Choroid plexus epithelial cell (primary cell): ENCODE results near the gene RSF1.

Experiments used
- DNase-seq: peaks from one replicate; pipeline ENCODE4 v3.0.0-alpha.2; 2010; ENCODE audit warnings: low read depth
- H3K4me3 ChIP-seq: 2 replicates; pipeline ENCODE4 v1.5.1; 2011; ENCODE audit warnings: low read depth, mild to moderate bottlenecking, control low read depth, low read length, moderate library complexity
- TF ChIP-seq, protein P1 (sequence below): conservative IDR thresholded peaks from 2 replicates; pipeline ENCODE4 v1.5.1; 2011; ENCODE audit warnings: low read depth, mild to moderate bottlenecking, control low read depth, inconsistent platforms, low read length, moderate library complexity

The RSF1 gene

DNA sequence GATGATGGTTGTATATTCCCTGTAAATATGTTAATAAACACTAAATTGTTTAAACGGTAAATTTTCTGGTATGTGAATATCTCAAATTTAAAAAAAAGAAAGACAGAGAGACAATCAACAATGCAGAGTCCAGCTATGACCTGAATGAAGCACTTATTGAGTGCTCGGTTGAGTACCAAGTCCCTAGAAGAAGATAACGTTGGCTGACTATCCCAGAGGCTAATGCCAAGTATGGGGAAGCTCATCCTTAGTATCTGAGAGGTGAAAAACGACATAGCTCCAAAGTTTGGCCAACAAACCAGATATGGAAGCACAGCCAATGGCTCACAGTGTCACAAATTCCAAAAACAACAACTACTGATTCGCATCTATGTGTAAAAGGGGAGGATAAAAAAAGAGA lies 71.3 kb downstream of the RSF1 start:
- DNase-seq, result no peak
- no peak overlapping the region for H3K4me3 ChIP-seq
- TF ChIP-seq, protein P1, sequence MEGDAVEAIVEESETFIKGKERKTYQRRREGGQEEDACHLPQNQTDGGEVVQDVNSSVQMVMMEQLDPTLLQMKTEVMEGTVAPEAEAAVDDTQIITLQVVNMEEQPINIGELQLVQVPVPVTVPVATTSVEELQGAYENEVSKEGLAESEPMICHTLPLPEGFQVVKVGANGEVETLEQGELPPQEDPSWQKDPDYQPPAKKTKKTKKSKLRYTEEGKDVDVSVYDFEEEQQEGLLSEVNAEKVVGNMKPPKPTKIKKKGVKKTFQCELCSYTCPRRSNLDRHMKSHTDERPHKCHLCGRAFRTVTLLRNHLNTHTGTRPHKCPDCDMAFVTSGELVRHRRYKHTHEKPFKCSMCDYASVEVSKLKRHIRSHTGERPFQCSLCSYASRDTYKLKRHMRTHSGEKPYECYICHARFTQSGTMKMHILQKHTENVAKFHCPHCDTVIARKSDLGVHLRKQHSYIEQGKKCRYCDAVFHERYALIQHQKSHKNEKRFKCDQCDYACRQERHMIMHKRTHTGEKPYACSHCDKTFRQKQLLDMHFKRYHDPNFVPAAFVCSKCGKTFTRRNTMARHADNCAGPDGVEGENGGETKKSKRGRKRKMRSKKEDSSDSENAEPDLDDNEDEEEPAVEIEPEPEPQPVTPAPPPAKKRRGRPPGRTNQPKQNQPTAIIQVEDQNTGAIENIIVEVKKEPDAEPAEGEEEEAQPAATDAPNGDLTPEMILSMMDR, result no peak

DNA sequence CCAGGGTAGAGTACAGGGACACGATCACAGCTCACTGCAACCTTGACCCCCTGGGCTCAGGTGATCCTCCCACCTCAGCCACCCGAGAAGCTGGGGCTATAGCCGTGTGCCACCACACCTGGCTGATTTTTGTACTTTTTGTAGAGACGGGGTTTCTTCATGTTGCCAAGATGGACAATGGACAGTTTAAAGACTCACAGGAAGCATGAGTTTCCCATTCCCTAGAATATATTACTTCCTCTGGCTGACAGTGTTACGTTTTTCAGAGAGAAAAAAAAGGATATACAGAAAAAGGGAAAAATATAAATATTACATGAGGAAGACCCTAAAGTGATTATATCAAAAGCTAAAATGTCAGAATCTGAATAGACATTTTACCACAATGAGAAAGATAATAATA lies 72.3 kb downstream of the RSF1 start:
- DNase-seq, result no peak
- H3K4me3 ChIP-seq, result no peak overlapping the region
- TF ChIP-seq, protein P1, result no peak

DNA sequence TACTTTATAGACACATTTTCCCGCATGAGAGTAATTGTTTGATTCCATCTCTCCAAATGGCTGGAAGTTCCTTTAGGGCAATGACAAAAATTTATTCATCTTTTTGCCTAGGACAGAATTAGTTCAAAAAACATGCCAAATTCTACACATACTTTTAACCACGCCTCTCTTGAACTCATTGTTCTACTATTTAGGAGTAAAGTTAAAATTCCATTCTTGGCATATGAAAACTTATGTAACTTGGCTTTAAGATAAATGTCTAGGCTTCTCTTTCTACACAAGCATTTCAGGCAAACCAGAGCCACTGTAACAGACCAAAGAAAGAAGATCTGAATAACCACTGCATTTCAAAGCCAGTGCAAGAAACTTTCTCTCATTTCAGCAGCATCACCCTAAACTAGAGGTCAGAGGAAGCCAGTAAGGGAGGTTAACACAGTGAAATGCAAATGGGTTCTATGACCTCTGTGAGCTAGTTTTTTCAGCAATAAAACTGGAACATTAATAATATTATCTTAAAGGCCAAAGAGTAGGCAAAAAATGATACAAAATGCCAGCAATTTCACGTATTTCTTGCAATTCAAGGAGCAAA lies 73.0 kb downstream of the RSF1 start:
- DNase-seq, result peak; percentile 45
- TF ChIP-seq, protein P1, result no peak
- no peak overlapping the region for H3K4me3 ChIP-seq

DNA sequence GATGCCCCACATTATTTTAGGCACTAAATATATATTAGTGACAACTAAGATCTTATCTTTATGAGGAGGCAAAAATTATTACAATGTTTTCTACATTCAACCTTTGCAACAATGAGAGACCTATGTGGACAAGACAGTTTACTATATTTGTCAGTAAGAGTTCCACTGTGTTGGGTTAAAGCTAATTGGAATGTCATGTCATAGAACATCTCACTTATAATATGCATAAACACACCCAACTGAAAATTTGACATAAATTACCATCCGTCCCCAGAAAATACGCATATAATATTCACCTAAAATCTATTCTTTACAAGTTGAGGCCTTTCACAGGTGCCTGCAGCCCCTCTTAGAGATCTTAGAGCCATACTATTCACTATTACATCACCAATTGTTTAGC lies 84.0 kb downstream of the RSF1 start:
- TF ChIP-seq, protein P1, result no peak
- no peak for DNase-seq

DNA sequence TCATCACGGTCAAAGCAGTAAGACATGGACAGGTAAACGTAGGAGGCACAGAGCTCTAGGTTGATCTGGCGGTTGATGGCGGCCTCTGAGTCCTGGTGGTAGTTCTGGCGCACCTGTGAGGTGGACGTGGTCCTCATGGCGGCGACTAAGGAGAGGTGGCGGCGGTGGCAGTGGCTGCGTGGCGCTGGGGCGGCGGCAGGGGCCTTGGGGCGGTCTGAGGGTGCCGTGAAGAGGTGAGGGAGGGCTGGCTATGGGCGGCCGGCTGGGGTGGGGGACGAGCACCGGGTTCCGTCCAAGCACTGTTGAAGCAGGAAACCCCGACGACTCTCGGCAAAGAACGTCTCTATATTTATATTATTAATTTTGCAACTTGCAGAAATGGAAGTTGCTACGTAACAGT lies 85.6 kb downstream of the RSF1 start:
- TF ChIP-seq, protein P1, result no peak
- H3K4me3 ChIP-seq, result no peak overlapping the region
- DNase-seq, result no peak

More for the DNA sequence above, 84.0 kb downstream of the RSF1 start:
- H3K4me3 ChIP-seq, result no peak overlapping the region

DNA sequence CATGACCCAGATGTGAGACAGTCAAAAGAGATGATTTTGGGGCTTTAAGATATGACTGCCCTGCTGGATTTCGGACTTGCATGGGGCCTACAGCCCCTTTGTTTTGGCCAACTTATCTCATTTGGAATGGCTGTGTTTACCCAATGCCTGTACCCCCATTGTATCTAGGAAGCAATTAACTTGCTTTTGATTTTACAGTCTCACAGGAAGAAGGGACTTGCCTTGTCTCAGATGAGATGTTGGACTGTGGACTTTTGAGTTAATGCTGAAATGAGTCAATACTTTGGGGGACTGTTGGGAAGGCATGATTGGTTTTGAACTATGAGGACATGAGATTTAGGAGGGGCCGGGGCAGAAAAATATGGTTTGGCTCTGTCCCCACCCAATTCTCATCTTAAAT lies 88.4 kb downstream of the RSF1 start:
- TF ChIP-seq, protein P1, result no peak
- no peak for DNase-seq
- no peak overlapping the region for H3K4me3 ChIP-seq

DNA sequence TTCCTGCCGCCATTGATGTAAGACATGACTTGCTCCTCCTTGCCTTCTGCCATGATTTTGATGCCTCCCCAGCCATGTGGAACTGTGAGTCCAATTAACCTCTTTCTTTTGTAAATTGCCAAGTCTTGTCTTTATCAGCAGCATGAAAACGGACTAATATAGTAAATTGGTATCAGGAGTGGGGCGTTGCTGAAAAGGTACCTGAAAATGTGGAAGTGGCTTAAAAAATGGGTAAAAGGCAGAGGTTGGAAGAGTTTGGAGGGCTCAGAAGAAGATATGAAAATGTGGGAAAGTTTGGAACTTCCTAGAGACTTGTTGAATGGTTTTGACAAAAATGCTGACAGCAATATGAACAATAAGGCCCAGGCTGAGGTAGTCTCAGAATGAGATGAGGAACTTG lies 89.7 kb downstream of the RSF1 start:
- H3K4me3 ChIP-seq, result no peak overlapping the region
- no peak for DNase-seq
- TF ChIP-seq, protein P1, result no peak
